GM19455 (cell line): ENCODE data around the gene SEPTIN14.
A peak's percentile ranks its signal among the peaks of the same experiment; 100 is the strongest.
"Not testable (repeated sequence)": the region's sequence is repeated elsewhere in the genome, so short reads cannot be mapped to it uniquely, and the experiment has no call there.

Experiments
- ATAC-seq: cut with Tn5 transposase; IDR thresholded peaks from one replicate; pipeline ENCODE4 v1.9.1; 2021; ENCODE audit not compliant: unreplicated experiment

SEPTIN14 gene

DNA sequence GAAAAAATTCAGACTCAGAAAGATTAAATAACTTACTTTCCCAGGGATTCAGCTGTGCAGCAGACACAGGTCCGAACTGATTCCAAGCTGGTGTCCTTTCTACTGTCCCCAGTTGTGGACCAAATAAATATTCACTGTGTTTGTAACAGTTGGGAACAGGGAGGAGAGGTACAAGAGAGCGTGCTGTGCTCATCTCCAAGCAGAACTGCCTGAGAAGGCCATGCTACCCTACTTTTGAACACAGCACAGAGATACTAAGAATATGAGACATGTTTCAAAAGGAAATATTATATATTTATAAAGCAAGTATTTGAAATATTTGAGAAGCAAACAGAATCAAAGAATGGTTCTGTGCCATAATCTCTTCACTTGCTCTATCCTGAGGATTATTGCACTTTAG is at the start of gene SEPTIN14:
TSS of gene SEPTIN14 (minus strand) at position 101 of the 400 bp plus-strand sequence. CDS start 756 bp downstream, outside the sequence.
- not testable (repeated sequence) for ATAC-seq

DNA sequence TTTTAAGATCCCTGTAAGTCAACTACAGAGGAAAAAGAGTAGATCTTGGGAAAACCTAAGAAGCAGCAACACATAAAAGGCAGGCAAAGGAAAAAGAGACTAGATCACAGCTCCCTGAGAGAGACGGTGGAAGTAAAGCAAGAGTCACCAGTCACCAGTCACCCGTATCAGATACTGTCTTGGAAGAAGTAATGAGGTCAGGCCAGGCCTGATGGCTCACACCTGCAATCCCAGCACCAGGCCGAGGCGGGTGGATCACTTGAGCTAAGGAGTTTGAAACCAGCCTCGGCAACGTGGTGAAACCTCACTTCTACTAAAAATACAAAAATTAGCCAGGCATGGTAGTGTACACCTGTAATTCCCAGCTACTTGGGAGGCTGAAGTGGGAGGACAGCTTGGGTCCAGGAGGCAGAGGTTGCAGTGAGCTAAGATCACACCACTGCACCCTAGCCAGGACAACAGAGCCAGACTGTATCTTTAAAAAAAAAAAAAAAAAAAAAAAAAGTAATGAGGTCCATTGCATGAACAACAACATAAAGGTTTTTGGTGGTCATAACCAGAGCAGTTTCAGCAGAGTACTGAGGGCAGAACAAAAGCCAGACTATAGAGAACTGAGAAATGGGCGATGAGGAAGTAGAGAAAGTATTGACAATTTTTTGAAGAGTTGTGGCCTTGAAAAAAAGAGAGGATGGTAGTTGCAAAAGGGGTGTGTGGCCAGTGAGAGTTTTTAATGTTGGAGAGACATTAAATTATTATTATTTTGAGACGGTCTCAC is 41.6 kb upstream of the SEPTIN14 start:
- peak; percentile 98 for ATAC-seq

DNA sequence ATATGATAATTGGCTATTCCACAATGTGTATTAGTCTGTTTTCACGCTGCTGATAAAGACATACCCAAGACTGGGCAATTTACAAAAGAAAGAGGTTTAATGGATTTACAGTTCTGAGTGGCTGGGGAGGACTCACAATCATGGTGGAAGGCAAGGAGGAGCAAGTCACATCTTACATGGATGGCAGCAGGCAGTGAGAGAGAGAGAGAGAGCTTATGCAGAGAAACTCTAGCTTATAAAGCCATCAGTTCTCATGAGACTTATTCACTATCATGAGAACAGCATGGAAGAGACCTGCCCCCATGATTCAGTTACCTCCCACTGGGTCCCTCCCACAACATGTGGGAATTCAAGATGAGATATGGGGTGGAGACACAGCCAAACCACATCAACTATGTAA is 38.5 kb upstream of the SEPTIN14 start:
- not testable (repeated sequence) for ATAC-seq

DNA sequence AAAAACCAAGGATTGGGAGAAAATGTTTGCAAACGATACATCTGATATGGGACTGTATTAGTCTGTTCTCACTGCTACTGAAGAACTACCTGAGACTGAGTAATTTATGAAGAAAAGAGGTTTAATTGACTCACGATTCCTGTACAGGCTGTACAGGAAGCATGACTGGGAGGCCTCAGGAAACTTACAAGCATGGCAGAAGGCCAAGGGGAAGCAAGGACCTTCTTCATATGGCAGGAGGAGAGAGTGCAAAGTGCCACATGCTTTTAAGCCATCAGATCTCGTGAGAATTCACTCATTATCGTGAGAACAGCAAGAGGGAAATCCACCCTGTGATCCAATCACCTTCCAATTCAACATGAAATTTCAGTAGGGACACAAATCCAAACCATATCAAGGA is 35.7 kb upstream of the SEPTIN14 start:
- no peak for ATAC-seq

DNA sequence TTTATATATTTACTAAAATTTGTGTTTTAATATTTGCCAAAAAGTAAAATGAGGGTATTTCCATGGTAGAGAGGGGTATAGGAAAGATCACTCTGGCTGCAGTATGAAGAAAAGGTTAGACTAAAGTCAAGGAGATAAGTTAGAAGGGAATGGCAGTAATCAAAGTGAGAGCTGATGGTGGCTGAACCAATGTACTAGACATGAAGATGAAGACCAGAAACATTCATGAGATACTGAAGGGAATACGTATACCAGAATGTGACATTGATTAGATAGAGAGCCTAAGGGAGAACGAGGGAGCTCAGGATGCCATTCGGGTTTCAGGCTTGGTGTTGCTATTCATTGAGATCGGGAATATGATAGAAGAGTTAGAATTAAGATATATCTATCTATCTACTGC is 32.5 kb upstream of the SEPTIN14 start:
- no peak for ATAC-seq

DNA sequence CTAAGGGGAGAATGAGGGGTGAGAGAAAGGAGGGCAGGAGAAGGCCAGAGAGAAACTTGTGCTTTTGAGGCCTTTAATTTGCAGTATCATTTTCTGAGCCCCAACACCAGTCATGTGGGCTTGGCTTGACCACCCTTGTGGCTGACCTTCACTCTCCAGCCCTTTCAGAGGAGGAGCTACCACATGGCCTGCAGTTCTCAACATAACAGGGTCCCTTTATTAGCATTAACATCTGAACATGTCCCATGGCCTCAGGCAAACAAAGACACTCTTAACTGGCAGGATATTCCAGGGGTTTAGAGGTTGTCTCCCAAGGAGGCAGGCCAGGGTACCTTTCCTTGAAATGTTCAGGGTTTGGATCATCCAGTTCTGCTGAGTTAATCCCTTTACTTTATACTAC is 31.4 kb upstream of the SEPTIN14 start:
- ATAC-seq: no peak

DNA sequence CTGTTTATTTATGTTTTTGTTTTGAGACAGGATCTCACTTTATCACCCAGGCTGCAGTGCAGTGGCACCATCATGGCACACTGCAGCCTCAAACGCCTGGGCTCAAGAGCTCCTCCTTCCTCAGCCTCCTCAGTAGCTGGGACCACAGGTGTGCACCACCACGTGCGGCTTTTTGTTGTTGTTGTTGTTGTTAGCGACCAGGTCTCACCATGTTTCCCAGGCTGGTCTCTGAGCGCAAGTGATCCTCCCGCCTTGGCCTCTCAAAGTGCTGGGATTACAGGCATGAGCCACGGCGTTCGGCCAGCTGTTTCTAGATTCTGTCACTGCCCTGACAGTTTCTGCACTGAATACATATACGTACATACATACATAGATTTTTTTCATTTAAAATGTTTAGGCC is 25.8 kb upstream of the SEPTIN14 start:
- not testable (repeated sequence) for ATAC-seq

DNA sequence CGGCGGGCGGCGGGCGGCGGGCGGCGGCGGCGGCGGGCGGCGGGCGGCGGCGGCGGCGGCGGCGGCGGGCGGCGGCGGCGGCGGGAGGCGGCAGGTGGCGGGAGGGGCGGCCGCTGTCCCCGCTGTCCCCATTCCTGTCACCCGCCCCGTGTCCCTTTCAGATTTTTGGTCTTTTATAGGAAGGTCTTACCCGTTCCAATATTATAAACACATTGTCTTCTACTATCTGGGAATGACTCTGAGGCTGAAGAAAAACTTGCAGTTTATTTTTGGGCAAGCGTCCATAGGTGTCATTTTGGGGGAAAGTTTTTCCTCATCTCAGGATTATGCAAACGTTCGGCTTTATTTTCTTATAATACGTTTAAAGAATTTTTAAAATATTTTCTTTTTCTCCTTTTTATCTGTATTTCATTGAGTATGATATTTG is 25.3 kb upstream of the SEPTIN14 start:
- ATAC-seq: no peak

DNA sequence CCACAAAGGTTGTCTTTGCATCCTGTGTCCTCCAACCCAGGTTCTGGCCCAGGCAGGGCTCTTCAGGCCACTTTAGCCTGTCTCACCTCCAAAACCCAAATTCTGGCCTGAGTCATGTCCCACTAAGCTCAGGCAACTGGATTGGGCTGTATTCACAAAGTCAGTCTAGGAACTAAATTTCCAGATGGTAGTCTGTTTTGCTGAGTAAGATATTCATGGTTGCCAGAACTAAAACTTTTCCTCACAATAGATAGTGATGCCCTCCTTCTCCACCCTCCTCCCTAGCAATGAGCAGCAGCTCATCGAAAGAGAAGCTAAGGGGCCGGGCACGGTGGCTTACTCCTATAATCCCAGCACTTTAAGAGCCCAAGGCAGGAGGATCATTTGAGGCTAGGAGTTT is 21.8 kb upstream of the SEPTIN14 start:
- ATAC-seq: no peak

DNA sequence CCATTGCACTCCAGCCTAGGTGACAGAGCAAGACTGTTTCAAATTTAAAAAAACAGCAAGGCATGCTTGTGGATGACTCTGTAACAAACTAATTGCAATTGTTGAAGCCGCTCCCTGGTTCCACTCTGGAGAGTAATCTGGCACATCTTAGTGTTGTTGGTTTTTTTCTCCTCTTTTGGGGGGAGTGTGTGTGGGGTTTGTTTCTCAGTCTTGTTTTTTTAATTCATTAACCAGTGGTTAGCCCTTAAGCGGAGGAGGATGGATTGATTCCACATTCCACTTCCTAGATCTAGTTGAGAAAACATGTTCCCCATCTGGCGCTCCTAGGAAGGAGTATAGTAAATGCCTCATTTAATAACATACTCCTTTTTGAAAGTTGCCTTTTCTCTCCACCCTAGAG is 16.1 kb upstream of the SEPTIN14 start:
- no peak for ATAC-seq

DNA sequence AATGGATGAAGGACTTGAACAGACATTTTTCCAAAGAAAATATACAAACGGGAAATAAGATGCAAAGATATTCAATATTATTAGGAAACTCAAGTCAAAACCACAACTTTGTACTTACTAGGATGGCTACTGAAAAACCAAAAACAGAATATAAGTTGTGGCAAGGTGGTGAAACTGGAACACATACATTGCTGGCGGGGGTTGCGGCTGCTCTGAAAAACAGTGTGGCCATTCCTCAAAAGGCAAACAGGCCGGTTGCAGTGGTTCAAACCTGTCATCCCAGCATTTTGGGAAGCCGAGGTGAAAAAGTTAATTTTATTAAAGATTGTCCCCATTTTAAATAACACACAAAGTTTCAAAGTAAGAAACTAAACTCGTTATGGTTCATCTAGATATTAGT is 14.8 kb upstream of the SEPTIN14 start:
- ATAC-seq: no peak

DNA sequence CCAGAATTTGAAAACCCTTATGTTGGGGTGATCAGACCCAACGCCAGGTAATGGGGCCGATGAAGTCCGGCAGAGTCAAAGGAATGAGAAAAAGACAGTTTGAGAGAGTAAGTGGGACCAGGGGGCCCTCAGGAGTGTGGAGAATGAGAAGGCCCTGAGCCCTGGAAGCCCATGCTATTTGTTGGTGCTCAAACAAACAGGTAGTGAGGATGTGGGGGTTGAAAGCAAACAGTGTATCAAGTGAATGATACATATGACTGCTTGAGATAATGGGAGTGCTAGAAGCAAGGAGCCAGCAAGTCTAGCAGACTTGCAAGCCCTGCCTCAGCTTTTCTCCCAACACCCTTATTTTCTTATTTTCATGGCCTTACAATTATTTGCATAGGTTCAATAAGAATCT is 11.2 kb upstream of the SEPTIN14 start:
- ATAC-seq: no peak

DNA sequence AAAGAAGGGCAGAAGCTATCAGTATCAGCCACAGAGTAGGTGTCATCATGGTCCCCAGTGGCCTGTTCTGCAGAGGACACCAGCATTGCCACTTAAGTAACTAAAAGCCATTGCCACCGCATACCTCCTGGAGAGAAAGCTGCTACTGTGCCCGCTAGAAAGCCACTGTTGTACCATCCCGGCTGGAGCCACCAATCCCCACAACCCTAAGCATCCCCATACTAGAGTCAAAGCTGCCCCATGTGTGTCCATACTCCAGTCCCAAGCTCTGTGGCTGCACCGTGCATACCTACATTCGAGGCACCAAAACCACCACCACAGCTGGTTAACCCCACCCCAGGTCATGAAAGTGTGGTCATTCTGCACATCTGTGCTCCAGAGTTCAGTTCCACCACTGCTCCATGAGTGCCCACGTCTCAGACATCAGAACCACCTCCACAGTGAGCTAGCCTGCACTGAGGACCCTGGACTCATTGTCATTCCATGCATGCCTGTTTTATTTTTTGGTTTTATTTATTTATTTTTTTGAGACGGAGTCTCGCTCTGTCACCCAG is 9.5 kb upstream of the SEPTIN14 start:
- ATAC-seq: no peak

DNA sequence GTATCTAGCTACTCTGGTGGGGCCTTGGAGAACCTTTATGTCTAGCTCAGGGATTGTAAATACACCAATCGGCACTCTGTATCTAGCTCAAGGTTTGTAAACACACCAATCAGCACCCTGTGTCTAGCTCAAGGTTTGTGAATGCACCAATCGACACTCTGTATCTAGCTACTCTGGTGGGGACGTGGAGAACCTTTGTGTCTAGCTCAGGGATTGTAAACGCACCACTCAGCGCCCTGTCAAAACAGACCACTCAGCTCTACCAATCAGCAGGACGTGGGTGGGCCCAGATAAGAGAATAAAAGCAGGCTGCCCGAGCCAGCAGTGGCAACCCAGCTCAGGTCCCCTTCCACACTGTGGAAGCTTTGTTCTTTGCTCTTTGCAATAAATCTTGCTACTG is 6.4 kb upstream of the SEPTIN14 start:
- not testable (repeated sequence) for ATAC-seq

DNA sequence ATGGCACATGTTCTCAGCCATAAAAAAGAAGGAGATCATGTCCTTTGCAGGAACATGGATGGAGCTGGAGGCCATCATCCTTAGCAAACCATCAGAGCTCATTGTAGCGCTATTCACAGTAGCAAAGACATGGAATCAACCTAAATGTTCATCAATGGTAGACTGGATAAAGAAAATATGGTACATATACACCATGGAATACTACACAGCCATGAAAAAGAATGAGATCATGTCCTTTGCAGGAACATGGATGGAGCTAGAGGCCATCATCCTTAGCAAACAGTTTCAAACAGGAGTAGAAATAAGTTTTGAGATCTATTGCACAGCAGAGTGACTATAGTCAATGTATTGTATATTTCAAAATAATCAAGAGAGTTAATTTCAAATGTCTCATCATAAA is 17.4 kb downstream of the SEPTIN14 start:
- not testable (repeated sequence) for ATAC-seq

DNA sequence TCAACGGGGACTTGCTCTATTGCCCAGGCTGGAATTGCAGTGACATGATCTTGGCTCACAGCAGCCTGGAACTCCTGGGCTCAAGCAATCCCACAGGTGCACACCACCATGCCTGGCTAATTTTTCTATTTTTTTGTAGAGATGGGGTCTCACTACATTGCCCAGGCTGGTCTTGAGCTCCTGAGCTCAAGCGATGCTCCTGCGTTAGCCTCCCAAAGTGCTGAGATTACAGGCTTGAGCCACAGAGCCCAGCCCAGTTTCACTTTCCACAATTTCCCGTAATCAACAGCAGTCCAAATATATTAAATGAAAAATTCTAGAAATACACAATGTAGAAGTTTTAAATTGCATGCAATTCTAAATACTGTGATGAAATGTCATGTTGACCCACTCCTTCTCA is 24.0 kb downstream of the SEPTIN14 start:
- no peak for ATAC-seq

DNA sequence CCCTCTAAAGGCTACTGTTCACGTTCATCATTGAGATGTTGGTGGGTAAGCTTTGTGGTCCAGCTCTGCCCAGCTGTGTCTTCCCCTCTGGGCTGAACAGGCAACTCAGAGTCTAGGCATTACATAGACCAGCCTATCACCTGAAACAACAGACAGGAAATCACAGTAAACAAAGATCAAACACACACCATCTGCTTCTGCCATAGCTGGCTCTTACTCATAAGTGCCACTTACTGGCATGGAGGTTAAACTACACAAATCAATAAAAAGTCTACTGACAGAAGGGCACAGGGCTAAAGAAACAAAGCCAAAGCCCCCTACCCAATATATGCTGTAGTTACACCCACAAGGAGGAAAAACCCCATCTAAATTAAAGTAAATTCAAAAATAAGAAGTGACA is 35.0 kb downstream of the SEPTIN14 start:
- ATAC-seq: no peak

DNA sequence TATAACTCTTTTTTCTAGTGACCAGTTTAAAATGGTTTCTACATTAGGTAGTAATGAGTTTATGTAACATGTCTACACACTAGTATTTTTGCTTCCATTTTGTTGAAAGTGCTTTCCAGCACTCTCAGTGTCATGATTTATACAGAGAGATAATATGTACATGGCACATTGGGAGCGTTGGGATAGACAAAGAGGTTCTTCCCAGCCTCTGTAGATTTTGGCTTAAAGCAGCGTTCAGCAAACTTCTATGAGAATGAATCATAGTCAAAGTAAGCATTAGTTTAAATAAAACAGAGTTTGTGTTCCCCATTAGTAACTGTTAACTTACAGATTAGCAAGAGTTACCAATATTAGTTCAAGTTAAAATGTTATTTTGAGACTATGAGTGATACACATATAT is 43.9 kb downstream of the SEPTIN14 start:
- ATAC-seq: no peak

DNA sequence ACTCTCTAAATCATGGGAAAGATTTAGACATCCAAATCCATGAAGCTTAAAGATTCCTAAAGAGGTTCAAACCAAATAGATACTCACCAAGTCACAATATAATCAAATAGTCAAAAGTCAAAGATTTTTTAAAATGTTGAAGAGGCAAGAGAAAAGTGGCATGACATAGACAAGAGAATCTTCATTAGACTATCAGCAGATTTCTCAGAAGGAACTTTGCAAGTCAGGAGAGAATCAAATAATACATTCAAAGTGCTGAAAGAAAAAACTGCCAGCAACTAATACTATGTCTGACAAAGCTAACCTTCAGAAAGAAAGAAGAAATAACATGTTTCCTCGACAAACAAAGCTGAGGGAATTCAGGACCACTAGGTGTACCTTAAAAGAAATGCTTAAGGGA is 65.3 kb downstream of the SEPTIN14 start:
- ATAC-seq: not testable (repeated sequence)

DNA sequence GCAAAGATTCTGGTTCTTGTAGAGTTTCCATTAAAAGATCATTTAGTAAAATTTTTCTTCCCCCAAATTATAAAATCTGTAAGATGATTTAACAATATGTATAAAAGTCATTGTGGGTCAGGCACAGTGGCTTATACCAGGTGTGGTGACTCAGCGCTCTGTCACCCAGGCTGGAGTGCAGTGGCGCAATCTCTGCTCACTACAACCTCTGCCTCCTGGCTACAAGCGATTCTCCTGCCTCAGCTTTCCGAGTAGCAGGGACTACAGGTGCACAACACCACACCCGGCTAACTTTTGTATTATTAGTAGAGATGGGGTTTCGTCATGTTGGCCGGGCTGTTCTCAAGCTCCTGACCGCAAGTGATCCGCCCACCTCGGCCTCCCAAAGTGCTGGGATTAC is 68.0 kb downstream of the SEPTIN14 start:
- ATAC-seq: no peak

DNA sequence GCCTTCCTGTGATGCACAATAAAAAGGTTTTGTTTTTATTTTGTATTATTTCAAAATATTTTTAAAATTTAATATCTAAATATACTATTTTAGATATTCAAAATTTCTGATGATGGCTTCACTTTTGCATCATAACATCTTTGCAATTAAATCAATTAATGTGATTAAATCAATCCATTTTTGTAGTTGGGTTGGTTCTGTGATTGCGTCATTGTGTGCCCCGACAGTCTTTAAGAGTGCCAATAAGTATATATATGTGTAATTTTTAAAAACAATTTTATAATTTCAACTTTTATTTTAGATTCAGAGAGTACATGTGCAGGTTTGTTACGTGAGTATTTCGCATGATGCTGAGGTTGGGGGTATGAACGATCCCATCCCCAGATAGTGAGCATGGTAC is 70.5 kb downstream of the SEPTIN14 start:
- ATAC-seq: no peak

DNA sequence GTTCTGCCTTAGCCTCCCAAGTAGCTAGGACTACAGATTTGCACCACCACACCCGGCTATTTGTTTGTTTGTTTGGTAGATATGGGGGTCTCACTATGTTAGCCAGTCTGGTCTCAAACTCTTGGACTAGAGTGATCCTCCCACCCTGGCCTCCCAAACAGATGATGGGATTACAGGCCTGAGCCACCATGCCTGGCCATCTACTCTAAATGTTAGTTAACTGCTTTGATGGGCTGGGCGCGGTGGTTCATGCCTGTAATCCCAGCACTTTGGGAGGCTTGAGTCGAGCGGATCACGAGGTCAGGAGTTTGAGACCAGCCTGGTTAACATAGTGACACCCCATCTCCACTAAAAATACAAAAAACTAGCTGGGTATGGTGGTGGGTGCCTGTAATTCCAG is 74.8 kb downstream of the SEPTIN14 start:
- ATAC-seq: no peak

DNA sequence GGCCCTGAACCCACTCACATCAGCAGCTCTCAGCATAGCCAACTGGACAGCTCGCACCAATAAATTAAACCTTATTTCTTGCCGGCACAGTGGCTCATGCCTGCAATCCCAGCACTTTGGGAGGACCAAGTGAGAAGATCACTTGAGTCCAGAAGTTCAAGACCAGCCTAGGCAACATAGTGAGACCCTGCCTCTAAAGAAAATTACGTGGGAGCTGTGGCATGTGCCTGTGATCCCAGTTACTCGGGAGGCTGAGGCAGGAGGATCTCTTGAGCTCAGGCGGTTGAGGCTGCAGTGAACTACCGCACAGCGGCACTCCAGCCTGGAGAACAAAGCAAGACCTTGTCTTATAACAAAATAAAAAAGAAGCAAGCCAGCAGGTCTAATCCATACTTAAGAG is 75.7 kb downstream of the SEPTIN14 start:
- no peak for ATAC-seq
